Mucosa of stomach (tissue), 1 donor: ENCODE data around the gene AIFM3.

Experiments
- H3K27me3 ChIP-seq: one replicate; pipeline ENCODE4 v1.7.0; 2013; ENCODE audit warnings: mild to moderate bottlenecking, low read length; ENCODE audit not compliant: control insufficient read depth, insufficient read depth
- H3K36me3 ChIP-seq: one replicate; pipeline ENCODE4 v1.7.0; 2013; ENCODE audit warnings: low read length; ENCODE audit not compliant: control insufficient read depth, insufficient read depth
- H3K4me1 ChIP-seq: one replicate; pipeline ENCODE4 v1.7.0; 2013; ENCODE audit warnings: mild to moderate bottlenecking, low read length; ENCODE audit not compliant: control insufficient read depth, insufficient read depth
- H3K4me3 ChIP-seq: one replicate; pipeline ENCODE4 v1.7.0; 2013; ENCODE audit warnings: low read length
- H3K9ac ChIP-seq: one replicate; pipeline ENCODE4 v1.7.0; 2013; ENCODE audit warnings: mild to moderate bottlenecking, low read length, moderate library complexity
- H3K9me3 ChIP-seq: one replicate; pipeline ENCODE4 v1.7.0; 2013; ENCODE audit warnings: mild to moderate bottlenecking, low read length, moderate library complexity; ENCODE audit not compliant: control insufficient read depth
- donor health status: Pancreatic carcinoma.

The AIFM3 gene

DNA sequence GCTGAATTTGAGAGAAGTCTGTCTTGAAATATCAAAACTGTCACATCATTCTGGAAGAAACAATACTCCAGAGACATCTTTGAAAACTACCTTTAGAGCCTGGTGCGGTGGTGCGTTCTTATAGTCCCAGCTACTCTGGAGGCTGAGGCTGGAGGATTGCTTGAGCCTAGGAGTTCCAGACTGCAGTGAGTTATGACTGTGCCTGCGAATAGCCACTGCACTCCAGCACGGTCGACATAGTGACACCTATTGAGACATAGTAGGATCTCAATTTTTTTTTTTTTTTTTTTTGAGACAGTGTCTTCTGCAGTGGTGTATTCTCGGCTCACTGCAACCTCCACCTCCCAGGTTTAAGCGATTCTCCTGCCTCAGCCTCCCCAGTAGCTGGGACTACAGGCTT, 11.5 kb upstream of the AIFM3 start:
- Histone ChIP-seq H3K4me3 (no peak overlapping the region), H3K4me1 (peaks cover 37% of the 10 kb centered on the region), H3K27me3 (no peaks in the 10 kb centered on the region), H3K36me3 (no peaks in the 10 kb centered on the region), H3K9ac (no peak overlapping the region), H3K9me3 (no peaks in the 10 kb centered on the region)

DNA sequence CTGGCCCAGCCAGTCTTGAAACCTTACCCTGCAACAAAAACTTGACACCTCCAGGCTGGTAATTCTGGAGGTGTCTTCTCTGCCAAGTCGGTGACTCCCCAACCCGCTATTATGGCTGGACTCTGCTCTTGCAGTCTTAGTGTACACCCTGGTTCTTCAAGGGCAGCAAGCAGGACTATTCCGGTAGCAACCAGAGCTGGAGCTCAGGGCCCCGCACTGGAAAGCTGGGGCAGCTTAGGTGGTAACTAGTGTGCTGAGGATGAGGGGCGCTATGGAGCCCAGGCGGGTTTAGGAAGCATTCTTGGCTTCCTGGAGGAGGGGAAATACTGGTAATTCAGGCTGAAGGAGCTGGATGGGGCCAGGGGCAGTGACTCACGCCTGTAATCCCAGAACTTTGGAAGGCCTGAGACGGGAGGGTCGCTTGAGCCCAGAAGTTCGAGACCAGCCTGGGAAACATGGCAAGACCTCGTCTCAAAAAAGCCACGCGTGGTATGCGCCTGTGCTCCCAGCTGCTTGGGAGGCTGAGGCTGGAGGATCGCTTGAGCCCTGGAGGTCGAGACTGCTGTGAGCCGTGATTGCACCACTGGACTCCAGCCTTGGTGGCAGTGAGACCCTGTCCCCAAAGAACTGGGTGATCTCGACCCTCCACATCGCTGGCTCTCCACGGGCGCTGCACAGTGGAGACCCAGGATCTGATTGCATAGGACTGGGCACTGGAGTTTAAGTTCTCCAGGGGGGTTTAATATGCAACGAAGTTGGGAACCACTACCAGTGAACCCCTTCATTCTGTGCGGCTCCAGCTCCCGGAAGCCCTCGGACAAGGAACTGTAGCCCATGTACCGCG, 10.6 kb upstream of the AIFM3 start:
- Histone ChIP-seq H3K4me1 (peaks cover 28% of the 10 kb centered on the region), H3K9ac (peak overlapping the region; percentile 80), H3K36me3 (no peaks in the 10 kb centered on the region), H3K9me3 (no peaks in the 10 kb centered on the region), H3K27me3 (no peaks in the 10 kb centered on the region), H3K4me3 (peak overlapping the region; percentile 47)

DNA sequence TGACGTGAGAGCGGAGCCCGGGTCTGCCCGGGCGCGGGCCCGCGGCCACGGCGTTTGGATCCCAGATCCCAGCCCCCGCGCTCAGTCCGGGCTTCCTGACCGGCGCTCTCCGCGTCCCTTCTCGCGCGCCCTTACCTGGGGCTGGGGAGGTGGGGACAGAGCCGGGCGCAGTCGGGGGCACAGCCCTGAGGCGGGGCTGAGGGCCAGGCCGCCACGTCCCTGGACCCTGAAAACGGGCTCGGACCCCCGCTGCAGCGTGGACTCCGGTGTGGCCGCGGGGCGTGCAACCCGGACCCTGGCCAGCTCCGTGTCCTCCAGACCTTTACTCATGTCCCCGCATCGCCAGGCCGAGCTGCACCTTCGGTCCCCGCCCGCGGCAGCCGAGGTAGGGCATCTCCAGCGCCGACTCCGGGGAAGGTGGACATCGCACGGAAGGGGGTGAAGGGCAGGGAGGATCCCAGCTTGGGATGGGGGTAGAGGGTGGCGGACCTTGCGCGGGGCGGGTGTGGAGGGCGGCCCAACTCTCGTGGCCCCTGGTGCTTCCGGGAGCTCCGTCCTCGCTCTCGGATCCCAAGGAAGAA, 9.9 kb upstream of the AIFM3 start:
- H3K27me3 ChIP-seq = no peaks in the 10 kb centered on the region
- H3K4me1 ChIP-seq = peaks cover 26% of the 10 kb centered on the region
- no peaks in the 10 kb centered on the region for H3K9me3 ChIP-seq
- H3K9ac ChIP-seq = peak overlapping the region; percentile 80
- peak overlapping the region; percentile 47 for H3K4me3 ChIP-seq
- H3K36me3 ChIP-seq = no peaks in the 10 kb centered on the region

DNA sequence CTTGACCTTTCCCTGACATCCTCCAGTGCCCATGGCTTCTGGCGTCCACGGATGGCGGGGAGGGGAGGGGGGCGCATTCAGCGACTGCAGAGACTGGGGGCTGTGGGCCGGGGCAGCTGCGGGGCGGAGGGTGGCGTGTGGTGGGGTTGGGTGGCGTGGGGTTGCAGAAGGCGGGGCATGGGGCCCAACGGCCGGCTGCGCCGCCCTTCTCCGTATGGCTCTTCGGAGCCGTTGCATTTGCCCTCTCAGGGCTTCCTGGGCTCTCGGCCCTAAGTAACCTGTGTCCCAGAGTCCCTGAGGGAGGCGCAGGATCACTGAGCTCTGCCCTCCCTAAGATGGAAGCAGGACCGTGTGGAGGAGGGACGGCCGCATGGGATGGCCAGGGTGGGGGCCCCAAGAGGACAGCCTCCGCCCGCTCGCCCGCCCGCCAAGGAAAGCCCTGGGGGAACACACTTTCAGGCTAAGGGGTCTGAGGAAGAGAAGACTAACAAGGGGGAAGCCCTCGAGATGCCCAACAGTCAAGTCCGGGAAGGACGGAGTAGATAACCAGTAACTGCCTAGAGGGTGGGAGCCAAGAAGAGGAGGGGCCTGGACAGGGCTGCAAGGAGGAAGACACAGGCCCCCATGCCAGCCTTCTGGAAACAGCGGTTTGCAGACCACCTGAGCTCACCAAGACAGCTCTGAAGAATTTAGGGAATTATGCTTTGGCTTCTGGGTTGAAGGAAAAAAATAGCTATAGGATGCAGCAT, 9.2 kb upstream of the AIFM3 start:
- Histone ChIP-seq H3K27me3 (peaks cover 3% of the 10 kb centered on the region), H3K4me3 (peak overlapping the region; percentile 47), H3K9me3 (no peaks in the 10 kb centered on the region), H3K4me1 (peaks cover 19% of the 10 kb centered on the region), H3K9ac (peak overlapping the region; percentile 80), H3K36me3 (no peaks in the 10 kb centered on the region)

DNA sequence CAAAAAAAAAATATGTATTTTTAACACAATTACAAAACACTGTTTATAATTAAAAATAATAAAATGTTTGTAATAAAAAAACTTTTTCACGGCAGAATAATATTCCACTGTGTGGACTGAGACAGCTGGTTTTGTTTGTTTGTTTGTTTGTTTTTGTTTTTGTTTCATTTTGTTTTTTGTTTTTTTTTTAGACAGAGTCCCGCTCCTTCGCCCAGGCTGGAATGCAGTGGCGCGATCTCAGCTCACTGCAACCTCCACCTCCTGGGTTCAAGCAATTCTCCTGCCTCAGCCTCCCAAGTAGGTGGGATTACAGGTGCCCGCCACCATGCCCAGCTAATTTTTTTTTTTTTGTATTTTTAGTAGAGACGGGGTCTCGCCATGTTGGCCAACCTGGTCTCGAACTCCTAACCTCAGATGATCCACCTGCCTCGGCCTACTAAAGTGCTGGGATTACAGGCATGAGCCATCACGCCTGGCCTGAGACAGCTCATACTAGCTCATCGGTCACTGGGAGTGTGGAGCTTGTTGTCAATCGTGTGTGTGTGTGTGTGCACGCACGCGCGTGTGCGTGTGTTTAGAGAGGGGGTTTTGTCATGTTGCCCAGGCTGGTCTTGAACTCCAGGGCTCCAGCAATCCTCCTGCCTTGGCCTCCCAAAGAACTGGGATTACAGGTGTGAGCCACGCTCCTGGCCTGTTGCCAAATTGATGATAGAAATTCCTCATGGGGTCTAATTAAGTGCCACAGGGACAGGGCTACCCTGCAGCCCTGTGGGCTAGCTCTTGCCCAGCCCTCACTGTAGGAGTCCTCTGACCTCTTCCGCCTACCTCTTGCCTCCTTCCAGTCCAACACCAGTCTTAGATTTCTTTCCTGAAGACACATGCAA, 7.2 kb upstream of the AIFM3 start:
- no peak overlapping the region for H3K9ac ChIP-seq
- H3K4me1 ChIP-seq = peaks cover 18% of the 10 kb centered on the region
- no peaks in the 10 kb centered on the region for H3K9me3 ChIP-seq
- H3K36me3 ChIP-seq = no peaks in the 10 kb centered on the region
- H3K27me3 ChIP-seq = peaks cover 17% of the 10 kb centered on the region
- no peak overlapping the region for H3K4me3 ChIP-seq

DNA sequence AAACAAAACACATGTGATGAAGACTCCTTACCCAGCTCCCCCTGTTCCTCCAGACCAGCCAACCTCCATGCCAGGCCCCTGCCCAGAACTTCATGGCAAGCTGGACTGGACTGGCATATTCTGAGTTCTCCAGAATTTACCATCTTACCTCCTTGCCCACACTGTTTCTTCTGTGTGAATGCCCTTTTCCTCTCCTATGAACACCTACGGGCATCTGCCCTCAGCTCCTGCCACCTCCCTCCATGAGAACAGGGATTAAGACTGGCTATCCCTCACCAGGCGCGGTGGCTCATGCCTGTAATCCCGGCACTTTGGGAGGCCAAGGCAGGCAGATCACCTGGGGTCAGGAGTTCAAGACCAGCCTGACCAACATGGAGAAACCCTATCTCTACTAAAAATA, 6.4 kb upstream of the AIFM3 start:
- H3K9ac ChIP-seq = no peak overlapping the region
- H3K4me1 ChIP-seq = peaks cover 18% of the 10 kb centered on the region
- peaks cover 22% of the 10 kb centered on the region for H3K27me3 ChIP-seq
- H3K9me3 ChIP-seq = no peaks in the 10 kb centered on the region
- no peaks in the 10 kb centered on the region for H3K36me3 ChIP-seq
- H3K4me3 ChIP-seq = no peak overlapping the region

- peaks cover 11% of the 10 kb centered on the region for H3K4me1 ChIP-seq
- H3K27me3 ChIP-seq = peaks cover 24% of the 10 kb centered on the region
- H3K4me3 ChIP-seq = no peak overlapping the region
- no peaks in the 10 kb centered on the region for H3K9me3 ChIP-seq
- no peak overlapping the region for H3K9ac ChIP-seq
- H3K36me3 ChIP-seq = no peaks in the 10 kb centered on the region
Observed at GRCh38 chr22:20962491-20962945, 4.5 kb upstream of the AIFM3 start.

- no peaks in the 10 kb centered on the region for H3K36me3 ChIP-seq
- no peak overlapping the region for H3K4me3 ChIP-seq
- H3K27me3 ChIP-seq = peaks cover 24% of the 10 kb centered on the region
- no peaks in the 10 kb centered on the region for H3K9me3 ChIP-seq
- H3K4me1 ChIP-seq = peaks cover 6% of the 10 kb centered on the region
- no peak overlapping the region for H3K9ac ChIP-seq
Observed at GRCh38 chr22:20963201-20964052, 3.6 kb upstream of the AIFM3 start.

DNA sequence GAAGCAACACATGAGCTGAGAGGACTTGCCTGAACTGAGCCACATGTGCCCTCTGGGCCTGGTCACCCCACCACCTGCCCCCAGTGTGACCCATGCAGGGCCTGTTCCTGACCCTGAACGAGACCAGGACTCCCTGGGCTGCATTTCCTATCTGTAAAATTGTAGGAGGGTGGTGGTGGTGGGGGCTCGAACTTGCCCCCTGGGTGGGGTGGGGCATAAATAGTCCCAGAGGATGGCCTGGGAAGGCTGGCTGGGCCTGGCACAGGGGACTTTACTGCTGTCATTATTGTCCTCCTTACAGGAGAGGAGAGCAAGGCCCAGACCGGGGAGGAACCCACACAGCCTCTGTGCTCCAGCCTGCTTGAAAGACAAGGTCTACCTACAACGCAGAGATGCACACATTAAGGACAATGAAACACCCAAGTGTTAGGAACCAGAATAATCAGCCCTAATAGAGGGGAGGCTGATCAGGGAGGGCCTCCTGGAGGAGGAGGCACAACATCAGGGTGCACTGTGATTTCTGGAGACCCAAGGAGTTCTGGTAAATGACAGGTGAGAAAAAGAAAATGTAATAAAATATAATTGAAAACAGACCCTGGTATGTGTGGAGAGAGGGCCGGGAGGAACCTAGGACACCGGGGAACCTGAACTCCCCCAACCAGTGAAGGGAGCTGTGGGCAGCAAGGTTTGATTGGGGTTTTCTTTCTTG, 2.8 kb upstream of the AIFM3 start:
- Histone ChIP-seq H3K4me1 (peaks cover 6% of the 10 kb centered on the region), H3K4me3 (no peak overlapping the region), H3K9ac (no peak overlapping the region)

DNA sequence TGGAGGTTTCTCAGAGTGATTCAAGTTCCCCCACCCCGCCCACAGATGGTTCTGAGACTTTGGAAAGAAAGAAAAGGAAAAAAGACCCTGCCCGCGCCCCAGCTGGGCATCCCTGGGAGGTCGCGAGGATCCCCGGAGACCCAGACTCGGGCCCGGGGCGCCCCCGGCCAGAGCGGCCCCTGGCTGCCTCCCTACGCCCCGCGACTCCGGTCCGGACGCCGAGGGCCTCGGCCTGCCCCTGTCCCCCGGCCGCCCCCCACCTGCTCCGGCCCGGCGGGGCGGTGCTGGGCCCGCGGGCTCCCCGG, 2.3 kb upstream of the AIFM3 start:
- no peak overlapping the region for H3K4me3 ChIP-seq
- no peak overlapping the region for H3K9ac ChIP-seq

More for the DNA sequence above, 2.8 kb upstream of the AIFM3 start:
- H3K36me3 ChIP-seq = no peaks in the 10 kb centered on the region
- no peaks in the 10 kb centered on the region for H3K9me3 ChIP-seq
- peaks cover 24% of the 10 kb centered on the region for H3K27me3 ChIP-seq

More for the DNA sequence above, 2.3 kb upstream of the AIFM3 start:
- Histone ChIP-seq H3K9me3 (no peaks in the 10 kb centered on the region), H3K36me3 (no peaks in the 10 kb centered on the region), H3K27me3 (peaks cover 24% of the 10 kb centered on the region), H3K4me1 (peaks cover 6% of the 10 kb centered on the region)
